H9 (cell line): ENCODE data around the gene NUP210L. TPM values are rescaled to one million over a fixed set of nuclear protein-coding genes. Genes with fewer than 3 reads are reported as not detected.

ENCODE experiments used
- DNase-seq: peaks from one replicate; pipeline ENCODE4 v3.0.0-alpha.2; 2017
- H2AFZ ChIP-seq: one replicate; pipeline ENCODE4 v1.6.1; 2013; ENCODE audit warnings: mild to moderate bottlenecking, low read length, control low read depth, moderate library complexity
- H2AK5ac ChIP-seq: 2 replicates; pipeline ENCODE4 v1.6.1; 2013; ENCODE audit warnings: low read length, control low read depth, mixed read lengths; ENCODE audit not compliant: insufficient read length
- H2BK120ac ChIP-seq: one replicate; pipeline ENCODE4 v1.6.1; 2013; ENCODE audit warnings: low read depth, mild to moderate bottlenecking, low read length, control low read depth, inconsistent platforms; ENCODE audit not compliant: poor library complexity, severe bottlenecking
- H2BK12ac ChIP-seq: 2 replicates; pipeline ENCODE4 v1.6.1; 2013; ENCODE audit warnings: low read length, control low read depth, mixed read lengths, low read depth; ENCODE audit not compliant: insufficient read length
- H2BK15ac ChIP-seq: 2 replicates; pipeline ENCODE4 v1.6.1; 2013; ENCODE audit warnings: low read depth, low read length, control low read depth
- H2BK20ac ChIP-seq: one replicate; pipeline ENCODE4 v1.6.1; 2013; ENCODE audit warnings: low read depth, mild to moderate bottlenecking, low read length, control low read depth, inconsistent platforms; ENCODE audit not compliant: poor library complexity, severe bottlenecking
- H2BK5ac ChIP-seq: 2 replicates; pipeline ENCODE4 v1.6.1; 2013; ENCODE audit warnings: low read length, control low read depth, mixed read lengths; ENCODE audit not compliant: insufficient read length
- H3K14ac ChIP-seq: 2 replicates; pipeline ENCODE4 v1.6.1; 2013; ENCODE audit warnings: low read length, control low read depth; ENCODE audit not compliant: insufficient read depth
- H3K18ac ChIP-seq: 2 replicates; pipeline ENCODE4 v1.6.1; 2013; ENCODE audit warnings: low read depth, mild to moderate bottlenecking, mixed read lengths, low read length, control low read depth; ENCODE audit not compliant: insufficient read length
- H3K23ac ChIP-seq: 2 replicates; pipeline ENCODE4 v1.6.1; 2013; ENCODE audit warnings: low read length, control low read depth, mixed read lengths, low read depth; ENCODE audit not compliant: insufficient read length
- H3K23me2 ChIP-seq: 2 replicates; pipeline ENCODE4 v1.6.1; 2013; ENCODE audit warnings: low read depth, mild to moderate bottlenecking, mixed read lengths, low read length, control low read depth; ENCODE audit not compliant: insufficient read length, poor library complexity, severe bottlenecking
- H3K27ac ChIP-seq: 2 replicates; pipeline ENCODE4 v1.5.1; 2013; ENCODE audit warnings: low read length, control low read depth, mixed read lengths, low read depth; ENCODE audit not compliant: insufficient read length
- H3K27me3 ChIP-seq: 2 replicates; pipeline ENCODE4 v1.6.1; 2013; ENCODE audit warnings: low read length, control low read depth, inconsistent platforms; ENCODE audit not compliant: insufficient read depth
- H3K4ac ChIP-seq: 2 replicates; pipeline ENCODE4 v1.6.1; 2013; ENCODE audit warnings: low read depth, mild to moderate bottlenecking, control low read depth, inconsistent platforms, low read length, moderate library complexity
- H3K4me1 ChIP-seq: 2 replicates; pipeline ENCODE4 v1.6.1; 2013; ENCODE audit warnings: low read length, control low read depth, inconsistent platforms; ENCODE audit not compliant: insufficient read depth
- H3K4me2 ChIP-seq: 2 replicates; pipeline ENCODE4 v1.6.1; 2013; ENCODE audit warnings: low read length, control low read depth, mixed read lengths; ENCODE audit not compliant: insufficient read length, insufficient read depth
- H3K56ac ChIP-seq: 2 replicates; pipeline ENCODE4 v1.6.1; 2013; ENCODE audit warnings: low read depth, mild to moderate bottlenecking, mixed read lengths, low read length, control low read depth; ENCODE audit not compliant: insufficient read length
- H3K79me1 ChIP-seq: 2 replicates; pipeline ENCODE4 v1.6.1; 2013; ENCODE audit warnings: low read depth, mild to moderate bottlenecking, moderate library complexity, low read length, control low read depth, inconsistent platforms; ENCODE audit not compliant: insufficient read depth, poor library complexity, severe bottlenecking
- H3K79me2 ChIP-seq: 2 replicates; pipeline ENCODE4 v1.6.1; 2013; ENCODE audit warnings: low read length, control low read depth, inconsistent platforms; ENCODE audit not compliant: insufficient read depth
- H3K9ac ChIP-seq: 2 replicates; pipeline ENCODE4 v1.6.1; 2013; ENCODE audit warnings: low read length, control low read depth, mixed read lengths; ENCODE audit not compliant: insufficient read length; ENCODE audit errors: extremely low read depth
- H3K9me3 ChIP-seq: one replicate; pipeline ENCODE4 v1.6.1; 2013; ENCODE audit warnings: low read depth, low read length, inconsistent platforms; ENCODE audit not compliant: control insufficient read depth
- H3T11ph ChIP-seq: one replicate; pipeline ENCODE4 v1.6.1; 2013; ENCODE audit warnings: mild to moderate bottlenecking, low read length, control low read depth, inconsistent platforms
- H4K20me1 ChIP-seq: one replicate; pipeline ENCODE4 v1.6.1; 2013; ENCODE audit not compliant: control insufficient read depth, insufficient read length, insufficient read depth
- H4K5ac ChIP-seq: 2 replicates; pipeline ENCODE4 v1.6.1; 2013; ENCODE audit warnings: low read depth, mild to moderate bottlenecking, mixed read lengths, low read length, control low read depth; ENCODE audit not compliant: insufficient read length
- H4K8ac ChIP-seq: replicated peaks from 2 replicates; pipeline ENCODE4 v1.6.1; 2013; ENCODE audit warnings: low read length, control low read depth, mixed read lengths, low read depth; ENCODE audit not compliant: insufficient read length
- H4K91ac ChIP-seq: 2 replicates; pipeline ENCODE4 v1.6.1; 2013; ENCODE audit warnings: low read depth, mild to moderate bottlenecking, moderate library complexity, mixed read lengths, low read length, control low read depth; ENCODE audit not compliant: insufficient read length
- H3K27ac Mint-ChIP-seq, 3 experiments: 2 replicates in 2 of 3; 3 replicates in 1 of 3; pipeline ENCODE4 v1.8.0; 2020 to 2021; ENCODE audit warnings: mixed read lengths in 3 of 3, mild to moderate bottlenecking in 1 of 3, moderate library complexity in 1 of 3
- H3K27me3 Mint-ChIP-seq: 2 replicates; pipeline ENCODE4 v1.8.0; 2021; ENCODE audit warnings: low read depth, mild to moderate bottlenecking, moderate library complexity, mixed read lengths
- H3K36me3 Mint-ChIP-seq, 3 experiments: 2 replicates in 2 of 3; 3 replicates in 1 of 3; pipeline ENCODE4 v1.8.0; 2020 to 2021; ENCODE audit warnings: low read depth in 3 of 3, mixed read lengths in 3 of 3; ENCODE audit not compliant: insufficient read depth in 1 of 3
- H3K4me1 Mint-ChIP-seq, 2 experiments: 2 replicates each; pipeline ENCODE4 v1.8.0; 2020; ENCODE audit warnings: mixed read lengths in 2 of 2
- H3K4me3 Mint-ChIP-seq, 2 experiments: 2 replicates in 1 of 2; 3 replicates in 1 of 2; pipeline ENCODE4 v1.8.0; 2020 to 2021; ENCODE audit warnings: mild to moderate bottlenecking in 2 of 2, mixed read lengths in 2 of 2, moderate library complexity in 1 of 2
- H3K9me3 Mint-ChIP-seq, 2 experiments: 2 replicates in 1 of 2; 3 replicates in 1 of 2; pipeline ENCODE4 v1.8.0; 2020; ENCODE audit warnings: mild to moderate bottlenecking in 2 of 2, mixed read lengths in 2 of 2, moderate library complexity in 1 of 2
- CTCF ChIP-seq: fragments of 200-600 bp; sonication (generic); conservative IDR thresholded peaks from 3 replicates; pipeline ENCODE4 v1.8.0; 2021; ENCODE audit warnings: antibody characterized with exemption, mild to moderate bottlenecking
- WGBS: extraction: QIAGEN DNeasy Blood & Tissue Kit; methylation state at CpG from one replicate; pipeline ENCODE4 v1.1.7; 2013; ENCODE audit warnings: missing lambda C conversion rate, low lambda C conversion rate, mixed read lengths; ENCODE audit not compliant: insufficient read length; ENCODE audit errors: extremely low coverage; 5-methylcytosine and 5-hydroxymethylcytosine counted together
- total RNA-seq: library from RNA; stranded (reverse); gene quantifications from 2 replicates; pipeline ENCODE4 v1.2.1, GENCODE V29; 2021

NUP210L gene
- total RNA-seq, 1 experiment from 2014 or later, result 0.04 TPM

GRCh38 chr1:154019269-154019668 lies 135.6 kb downstream of the NUP210L start:
- no peaks in the 10 kb centered on the region for H3K27me3 Mint-ChIP-seq
- Histone ChIP-seq H3K9me3 (no peaks in the 10 kb centered on the region), H3K4me1 (no peaks in the 10 kb centered on the region), H2AK5ac (no peak overlapping the region), H2BK120ac (no peak overlapping the region), H3T11ph (no peak overlapping the region), H3K23ac (no peak overlapping the region), H2BK5ac (no peak overlapping the region), H3K27ac (no peak overlapping the region), H4K8ac (no peak overlapping the region), H3K56ac (no peak overlapping the region), H4K5ac (no peak overlapping the region), H2BK12ac (no peak overlapping the region), H3K79me2 (no peaks in the 10 kb centered on the region), H3K4ac (no peak overlapping the region), H3K4me2 (no peak overlapping the region), H3K18ac (no peak overlapping the region), H3K79me1 (no peaks in the 10 kb centered on the region), H3K23me2 (no peaks in the 10 kb centered on the region), H4K20me1 (no peaks in the 10 kb centered on the region), H3K27me3 (no peaks in the 10 kb centered on the region), H4K91ac (no peak overlapping the region), H2BK15ac (no peak overlapping the region), H2BK20ac (no peak overlapping the region), H3K9ac (no peak overlapping the region), H3K14ac (no peak overlapping the region), H2AFZ (no peak overlapping the region)
- no peak overlapping the region for H3K4me3 Mint-ChIP-seq
- DNase-seq, result no peak
- no peak overlapping the region for H3K27ac Mint-ChIP-seq
- no peaks in the 10 kb centered on the region for H3K9me3 Mint-ChIP-seq
- TF ChIP-seq CTCF, result no peak
- WGBS, result no CpG with 5 or more reads among the region's 4 CpGs
- H3K4me1 Mint-ChIP-seq, result no peaks in the 10 kb centered on the region
- no peaks in the 10 kb centered on the region for H3K36me3 Mint-ChIP-seq
